Keratinocyte (primary cell): ENCODE measurements around the gene SLC7A5.

Source experiments
- EZH2 ChIP-seq: IDR thresholded peaks from one replicate; pipeline ENCODE4 v1.6.1; 2012; ENCODE audit warnings: inconsistent platforms, mild to moderate bottlenecking, low read length, moderate library complexity
- TF ChIP-seq, protein P1 (sequence below), 3 experiments: IDR thresholded peaks in 1 of 3; conservative IDR thresholded peaks in 1 of 3; optimal IDR thresholded peaks in 1 of 3; 2 replicates in 2 of 3; 3 replicates in 1 of 3; pipeline versions ENCODE3 to v1.5.1; 2011; ENCODE audit warnings: low read length in 3 of 3, mild to moderate bottlenecking in 3 of 3, moderate library complexity in 2 of 3, control low read depth in 1 of 3, inconsistent platforms in 1 of 3; ENCODE audit not compliant: insufficient read depth in 2 of 3; ENCODE audit errors: extremely low read depth in 1 of 3

DNA sequence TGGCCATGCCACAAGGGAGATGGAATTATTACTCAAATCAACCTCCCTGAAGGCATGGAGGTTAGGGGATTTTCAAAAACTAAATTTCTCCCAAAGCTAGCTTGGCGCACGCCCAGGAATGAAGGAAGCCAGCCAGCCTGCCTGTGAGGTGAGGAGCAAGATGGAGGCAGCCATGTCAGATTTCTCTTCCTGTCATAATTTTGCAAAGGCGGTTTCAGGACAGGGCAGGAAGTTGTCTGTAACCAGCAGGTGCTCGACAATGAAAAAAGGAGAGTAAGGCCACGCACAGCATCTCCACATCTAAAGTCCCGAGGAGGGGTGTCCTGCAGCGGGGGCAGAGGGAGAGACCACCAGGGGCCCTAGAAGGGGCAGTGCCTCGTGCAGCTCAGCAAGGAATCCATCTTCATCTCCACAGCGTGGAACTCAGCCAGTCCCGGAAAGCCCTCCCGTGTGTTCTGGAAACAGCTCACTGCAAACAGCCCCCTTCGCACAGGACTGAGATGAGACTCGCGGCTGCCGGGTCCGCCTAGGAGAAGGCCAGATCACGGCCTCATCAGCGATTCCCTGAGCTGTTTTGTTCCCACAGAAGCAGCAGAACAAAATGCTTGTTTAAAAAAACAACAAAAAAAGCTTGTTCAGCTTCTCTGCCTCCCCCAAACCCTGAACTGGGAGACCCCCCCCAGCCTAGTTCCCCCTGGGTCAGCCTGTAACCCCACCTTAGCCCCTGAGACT, 47.8 kb downstream of the SLC7A5 start:
- TF ChIP-seq, protein P1, sequence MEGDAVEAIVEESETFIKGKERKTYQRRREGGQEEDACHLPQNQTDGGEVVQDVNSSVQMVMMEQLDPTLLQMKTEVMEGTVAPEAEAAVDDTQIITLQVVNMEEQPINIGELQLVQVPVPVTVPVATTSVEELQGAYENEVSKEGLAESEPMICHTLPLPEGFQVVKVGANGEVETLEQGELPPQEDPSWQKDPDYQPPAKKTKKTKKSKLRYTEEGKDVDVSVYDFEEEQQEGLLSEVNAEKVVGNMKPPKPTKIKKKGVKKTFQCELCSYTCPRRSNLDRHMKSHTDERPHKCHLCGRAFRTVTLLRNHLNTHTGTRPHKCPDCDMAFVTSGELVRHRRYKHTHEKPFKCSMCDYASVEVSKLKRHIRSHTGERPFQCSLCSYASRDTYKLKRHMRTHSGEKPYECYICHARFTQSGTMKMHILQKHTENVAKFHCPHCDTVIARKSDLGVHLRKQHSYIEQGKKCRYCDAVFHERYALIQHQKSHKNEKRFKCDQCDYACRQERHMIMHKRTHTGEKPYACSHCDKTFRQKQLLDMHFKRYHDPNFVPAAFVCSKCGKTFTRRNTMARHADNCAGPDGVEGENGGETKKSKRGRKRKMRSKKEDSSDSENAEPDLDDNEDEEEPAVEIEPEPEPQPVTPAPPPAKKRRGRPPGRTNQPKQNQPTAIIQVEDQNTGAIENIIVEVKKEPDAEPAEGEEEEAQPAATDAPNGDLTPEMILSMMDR (optimal IDR thresholded peaks at IDR 0.05 in 1 of 3, IDR thresholded peaks at IDR 0.05 in 1 of 3, conservative IDR thresholded peaks at IDR 0.05 in 1 of 3; ENCODE audit: extremely low read depth in 1 of 3, insufficient read depth in 2 of 3, low read length in 3 of 3), result no peak
- TF ChIP-seq EZH2, result no peak
